OCI-LY7 (cell line): ENCODE measurements around the gene RHOBTB3.

Experiments used
- CTCF ChIP-seq: fragments of 200-600 bp; sonication (generic); conservative IDR thresholded peaks from 2 replicates; pipeline ENCODE4 v1.5.1; 2014; ENCODE audit warnings: mild to moderate bottlenecking, antibody characterized with exemption, low read length, moderate library complexity, mixed read lengths
- EZH2phosphoT487 ChIP-seq: fragments of 200-600 bp; sonication (generic); IDR thresholded peaks from 2 replicates; pipeline ENCODE4 v1.6.1; 2018; ENCODE audit warnings: low read depth, borderline replicate concordance, mild to moderate bottlenecking, mixed run types, antibody characterized with exemption, low read length, moderate library complexity, mixed read lengths

GRCh38 chr5:95804736-95805539, 73.8 kb downstream of the RHOBTB3 start:
- TF ChIP-seq CTCF (no peak), EZH2phosphoT487 (no peak)
